K562 (cell line): Measurements from ENCODE around the gene FTO. TPM values are rescaled to one million over a fixed set of nuclear protein-coding genes. Genes with fewer than 3 reads are reported as not detected.

ENCODE experiments used
- ATAC-seq: fragments of 200-7000 bp; cut with Tn5 transposase; 3 replicates; pipeline ENCODE4 v1.9.1; 2020; ENCODE audit warnings: moderate library complexity
- BruUV-seq: library from RNA; stranded (reverse); fragments of 400-500 nt; replicated peaks from 2 replicates; lab custom pipeline; 2021; lab: Mats Ljungman, UMichigan
- CTCF ChIA-PET: fragments of 300-600 bp; formaldehyde crosslinking; extraction: SDS; loops from one replicate; lab custom pipeline; 2021; ENCODE audit warnings: low intra/inter-chr PET ratio; lab: Yijun Ruan, JAX
- POLR2A ChIA-PET: fragments of 300-600, 350-650 bp; sonication (Branson Sonifier 250); formaldehyde crosslinking; extraction: SDS; loops from one replicate; lab custom pipeline; 2021; ENCODE audit warnings: antibody characterized with exemption, inconsistent platforms; lab: Yijun Ruan, JAX
- DNase-seq, 4 experiments: peaks; one replicate each; pipeline versions ENCODE4 v3.0.0 to v3.0.0-alpha.2; 2011 to 2018; ENCODE audit warnings: low spot score in 3 of 4, mixed read lengths in 3 of 4; ENCODE audit errors: extremely low read depth in 1 of 4
- FAIRE-seq: peaks from 2 replicates; lab custom pipeline; 2011; peaks lifted over from hg19 to GRCh38; lab: Jason Lieb, UNC
- H2AFZ ChIP-seq: 2 replicates; pipeline ENCODE4 v1.6.0; 2011; ENCODE audit warnings: low read depth, low read length, control low read depth, inconsistent platforms
- H3K27ac ChIP-seq: fragments of 200-600 bp; 3 replicates; pipeline ENCODE4 v1.8.0; 2011; ENCODE audit warnings: low read depth, mild to moderate bottlenecking, control low read depth, inconsistent platforms, low read length, moderate library complexity, mixed read lengths; ENCODE audit errors: extremely low read depth
- H3K27me3 ChIP-seq, 2 experiments: fragments of 300-600 bp in 1 of 2; 2 replicates in 1 of 2; 3 replicates in 1 of 2; pipeline versions ENCODE4 v1.6.0 to v1.8.0; 2011; ENCODE audit warnings: inconsistent platforms in 2 of 2, low read length in 2 of 2, mild to moderate bottlenecking in 1 of 2, mixed read lengths in 1 of 2, moderate library complexity in 1 of 2; ENCODE audit not compliant: control insufficient read depth in 2 of 2, insufficient read depth in 2 of 2
- H3K36me3 ChIP-seq: fragments of 300-600 bp; 3 replicates; pipeline ENCODE4 v1.8.0; 2011; ENCODE audit warnings: mild to moderate bottlenecking, low read length, inconsistent platforms; ENCODE audit not compliant: control insufficient read depth, insufficient read depth
- H3K4me1 ChIP-seq, 2 experiments: fragments of 200-600 bp in 1 of 2; replicated peaks in 1 of 2; 2 replicates in 1 of 2; 3 replicates in 1 of 2; pipeline versions ENCODE4 v1.5.1 to v1.8.0; 2011; ENCODE audit warnings: inconsistent platforms in 2 of 2, low read length in 2 of 2, mild to moderate bottlenecking in 1 of 2, mixed read lengths in 1 of 2, moderate library complexity in 1 of 2; ENCODE audit not compliant: control insufficient read depth in 2 of 2, insufficient read depth in 2 of 2
- H3K4me2 ChIP-seq: 2 replicates; pipeline ENCODE4 v1.6.1; 2011; ENCODE audit warnings: low read length, control low read depth, inconsistent platforms, mixed read lengths; ENCODE audit not compliant: insufficient read depth
- H3K4me3 ChIP-seq: fragments of 200-600 bp; sonication (generic), shearing (Covaris generic); 2 replicates; pipeline ENCODE4 v1.5.1; 2016; ENCODE audit warnings: control low read depth, inconsistent platforms
- H3K79me2 ChIP-seq: fragments of 200-600 bp; 3 replicates; pipeline ENCODE4 v1.8.0; 2011; ENCODE audit warnings: low read length, inconsistent platforms; ENCODE audit not compliant: control insufficient read depth, insufficient read depth
- H3K9ac ChIP-seq, 2 experiments: 2 replicates each; pipeline versions ENCODE4 v1.6.0 to v1.6.1; 2011; ENCODE audit warnings: low read depth in 2 of 2, low read length in 2 of 2, control low read depth in 1 of 2, inconsistent platforms in 1 of 2, mild to moderate bottlenecking in 1 of 2, mixed read lengths in 1 of 2; ENCODE audit not compliant: insufficient read depth in 1 of 2
- H3K9me1 ChIP-seq: one replicate; pipeline ENCODE4 v1.6.0; 2011; ENCODE audit warnings: inconsistent platforms, mild to moderate bottlenecking, low read length, moderate library complexity; ENCODE audit not compliant: control insufficient read depth, insufficient read depth
- H3K9me3 ChIP-seq: replicated peaks from 2 replicates; pipeline ENCODE4 v1.5.1; 2011; ENCODE audit warnings: low read depth, low read length, inconsistent platforms; ENCODE audit not compliant: control insufficient read depth, insufficient read depth
- H4K20me1 ChIP-seq: replicated peaks from 2 replicates; pipeline ENCODE4 v1.6.1; 2011; ENCODE audit warnings: low read length, inconsistent platforms, mixed read lengths; ENCODE audit not compliant: control insufficient read depth, insufficient read depth
- ELF1 ChIP-seq: fragments of 200-800 bp; sonication (Bioruptor generic); IDR thresholded peaks from 2 replicates; pipeline ENCODE4 v1.6.1; 2016; ENCODE audit warnings: missing genetic modification characterization, missing compliant biosample characterization
- HDAC1 ChIP-seq, 2 experiments: fragments of 450-650 bp; IDR thresholded peaks; 2 replicates each; pipeline ENCODE4 v1.6.1; 2016 to 2017; ENCODE audit warnings: inconsistent platforms in 1 of 2, mild to moderate bottlenecking in 1 of 2, moderate library complexity in 1 of 2
- HNRNPLL ChIP-seq: fragments of 200-400 bp; formaldehyde crosslinking; IDR thresholded peaks from 2 replicates; pipeline ENCODE4 v1.6.1; 2017; ENCODE audit warnings: low read length, low read depth, mild to moderate bottlenecking; ENCODE audit not compliant: poor library complexity, severe bottlenecking
- NFIC ChIP-seq: fragments of 450-650 bp; IDR thresholded peaks from 2 replicates; pipeline ENCODE4 v1.6.1; 2017; ENCODE audit warnings: mild to moderate bottlenecking, inconsistent platforms
- NFIX ChIP-seq: fragments of 250-450 bp; sonication (Bioruptor Pico); IDR thresholded peaks from 2 replicates; pipeline ENCODE4 v1.4.0; 2020; ENCODE audit warnings: low read depth, mild to moderate bottlenecking, moderate library complexity
- XRCC5 ChIP-seq: fragments of 200-400 bp; formaldehyde crosslinking; IDR thresholded peaks from 2 replicates; pipeline ENCODE4 v1.6.1; 2017; ENCODE audit warnings: low read depth, mild to moderate bottlenecking, low read length
- ZNF707 ChIP-seq: fragments of 250-450 bp; sonication (Bioruptor Pico); conservative IDR thresholded peaks from 2 replicates; pipeline ENCODE4 v1.8.0; 2022; ENCODE audit warnings: inconsistent platforms, mild to moderate bottlenecking, moderate library complexity
- ZNF79 ChIP-seq: fragments of 250-450 bp; sonication (Bioruptor Pico); IDR thresholded peaks from 2 replicates; pipeline ENCODE4 v1.4.0; 2020; ENCODE audit warnings: low read depth, mild to moderate bottlenecking, moderate library complexity
- WGBS: fragments of 100-300 bp; shearing (Covaris generic); methylation state at CpG from one replicate; pipeline ENCODE4 v1.1.6; 2016; ENCODE audit warnings: low coverage, mixed read lengths; ENCODE audit not compliant: insufficient coverage; ENCODE audit errors: missing lambda C conversion rate; 5-methylcytosine and 5-hydroxymethylcytosine counted together
- in situ Hi-C: fragments of 300-500 bp; cut with MboI; formaldehyde crosslinking; loops from 4 replicates; pipeline ENCODE4 v1.15.0; 2018; ENCODE audit warnings: inconsistent platforms, mixed read lengths
- intact Hi-C: fragments of 100-400 bp; cut with micrococcal nuclease; formaldehyde crosslinking; loops from 2 replicates; pipeline ENCODE4 v1.14.2; 2022
- polyA plus RNA-seq, 8 experiments: library from polyadenylated mRNA; depleted of rRNA in 4 of 8; stranded (reverse) in 5 of 8; unstranded in 3 of 8; fragments of >200 nt; fragmentation: Nextera tagmentation in 2 of 8; fragmentation: Illumina TruSeq in 1 of 8; extraction: Ambion mirVana in 2 of 8; extraction: Trizol in 1 of 8; gene quantifications; 2 replicates each; pipeline versions ENCODE4 v1.2.1 to v1.2.3, GENCODE V29; 2011 to 2014; ENCODE audit warnings: inconsistent platforms in 1 of 8, missing spikeins in 1 of 8
- total RNA-seq, 7 experiments: library from RNA; depleted of rRNA in 6 of 7; stranded (reverse); fragments of >200 nt in 6 of 7; fragmentation: Illumina TruSeq in 2 of 7; extraction: Trizol in 2 of 7; gene quantifications; 2 replicates each; pipeline versions ENCODE4 v1.2.1 to v1.2.3, GENCODE V29; 2011 to 2021; ENCODE audit warnings: low replicate concordance in 1 of 7
- TF ChIP-seq, protein P1 (sequence below): fragments of 250-450 bp; sonication (Bioruptor Pico); IDR thresholded peaks from 2 replicates; pipeline ENCODE4 v1.5.0; 2021; ENCODE audit warnings: mild to moderate bottlenecking, borderline replicate concordance
- TF ChIP-seq, protein P2 (sequence below): fragments of 200-800 bp; sonication (Bioruptor generic); IDR thresholded peaks from 2 replicates; pipeline ENCODE4 v1.6.1; 2017; ENCODE audit warnings: missing genetic modification characterization, missing compliant biosample characterization

FTO gene
- total and polyA plus RNA-seq, 9 of the 15 experiments (the other 6 are each of a cell fraction or from before 2014, with no cell fraction given), result 11.3 to 27.7 (median 25.5) TPM

DNA sequence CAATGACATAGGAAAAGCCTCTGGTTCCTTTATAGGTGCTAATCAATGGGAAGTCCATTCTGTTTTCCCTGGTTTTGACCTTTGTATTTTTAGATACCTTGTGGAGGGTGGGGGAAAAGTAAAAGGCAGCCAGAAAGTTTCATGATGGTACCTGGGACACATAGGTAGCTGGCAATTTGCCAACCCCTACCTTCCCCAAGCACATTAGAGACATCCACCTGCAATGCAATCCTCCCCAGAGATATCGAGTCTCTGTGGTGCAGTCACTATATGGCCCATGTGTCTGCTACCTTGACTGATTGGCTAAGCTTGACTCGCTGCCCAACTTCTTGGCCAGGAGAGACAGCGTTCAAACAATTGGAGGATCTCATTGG, 496.2 kb downstream of the FTO start:
- no peaks in the 10 kb centered on the region for H3K79me2 ChIP-seq
- ATAC-seq (no peak), DNase-seq (no peak), FAIRE-seq (no peak)
- peaks cover 2% of the 10 kb centered on the region; the same call in 1 of the 2 replicates for H3K9me3 ChIP-seq
- H3K9ac ChIP-seq, result no peak overlapping the region
- TF ChIP-seq NFIC (peak; percentile 86), ZNF79 (CRISPR knock-in tag) (no peak), HNRNPLL (no peak), NFIX (CRISPR knock-in tag) (peak; percentile 65), ZNF707 (no peak), ELF1 (tag) (no peak), HDAC1 (IDR thresholded peaks at IDR 0.05) (no peak), XRCC5 (no peak)
- TF ChIP-seq, protein P1, sequence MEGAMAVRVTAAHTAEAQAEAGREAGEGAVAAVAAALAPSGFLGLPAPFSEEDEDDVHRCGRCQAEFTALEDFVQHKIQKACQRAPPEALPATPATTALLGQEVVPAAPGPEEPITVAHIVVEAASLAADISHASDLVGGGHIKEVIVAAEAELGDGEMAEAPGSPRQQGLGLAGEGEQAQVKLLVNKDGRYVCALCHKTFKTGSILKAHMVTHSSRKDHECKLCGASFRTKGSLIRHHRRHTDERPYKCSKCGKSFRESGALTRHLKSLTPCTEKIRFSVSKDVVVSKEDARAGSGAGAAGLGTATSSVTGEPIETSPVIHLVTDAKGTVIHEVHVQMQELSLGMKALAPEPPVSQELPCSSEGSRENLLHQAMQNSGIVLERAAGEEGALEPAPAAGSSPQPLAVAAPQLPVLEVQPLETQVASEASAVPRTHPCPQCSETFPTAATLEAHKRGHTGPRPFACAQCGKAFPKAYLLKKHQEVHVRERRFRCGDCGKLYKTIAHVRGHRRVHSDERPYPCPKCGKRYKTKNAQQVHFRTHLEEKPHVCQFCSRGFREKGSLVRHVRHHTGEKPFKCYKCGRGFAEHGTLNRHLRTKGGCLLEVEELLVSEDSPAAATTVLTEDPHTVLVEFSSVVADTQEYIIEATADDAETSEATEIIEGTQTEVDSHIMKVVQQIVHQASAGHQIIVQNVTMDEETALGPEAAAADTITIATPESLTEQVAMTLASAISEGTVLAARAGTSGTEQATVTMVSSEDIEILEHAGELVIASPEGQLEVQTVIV (CRISPR knock-in tag), result no peak
- TF ChIP-seq, protein P2, sequence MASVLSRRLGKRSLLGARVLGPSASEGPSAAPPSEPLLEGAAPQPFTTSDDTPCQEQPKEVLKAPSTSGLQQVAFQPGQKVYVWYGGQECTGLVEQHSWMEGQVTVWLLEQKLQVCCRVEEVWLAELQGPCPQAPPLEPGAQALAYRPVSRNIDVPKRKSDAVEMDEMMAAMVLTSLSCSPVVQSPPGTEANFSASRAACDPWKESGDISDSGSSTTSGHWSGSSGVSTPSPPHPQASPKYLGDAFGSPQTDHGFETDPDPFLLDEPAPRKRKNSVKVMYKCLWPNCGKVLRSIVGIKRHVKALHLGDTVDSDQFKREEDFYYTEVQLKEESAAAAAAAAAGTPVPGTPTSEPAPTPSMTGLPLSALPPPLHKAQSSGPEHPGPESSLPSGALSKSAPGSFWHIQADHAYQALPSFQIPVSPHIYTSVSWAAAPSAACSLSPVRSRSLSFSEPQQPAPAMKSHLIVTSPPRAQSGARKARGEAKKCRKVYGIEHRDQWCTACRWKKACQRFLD (CRISPR knock-in tag), result no peak
- BruUV-seq, result no TSS peak
- H3K4me1 ChIP-seq, result no peaks in the 10 kb centered on the region
- intact Hi-C loops, result no loop called here
- no peak overlapping the region for H3K27ac ChIP-seq
- H3K36me3 ChIP-seq, result no peaks in the 10 kb centered on the region
- H3K4me3 ChIP-seq, result no peak overlapping the region
- in situ Hi-C loops, result no loop called here
- CTCF ChIA-PET, result no interaction called here
- H2AFZ ChIP-seq, result no peak overlapping the region
- POLR2A ChIA-PET, result no interaction called here
- H4K20me1 ChIP-seq, result no peaks in the 10 kb centered on the region
- 0% methylated on average over 3 of the region's 3 CpGs for WGBS
- H3K4me2 ChIP-seq, result no peak overlapping the region
- H3K9me1 ChIP-seq, result no peaks in the 10 kb centered on the region
- peaks cover 0 to 5% of the 10 kb centered on the region in 2 experiments; a peak in 1 of 5 replicates for H3K27me3 ChIP-seq
